DOHH2 (cell line): ENCODE data around the gene VPS37C.

Experiments
- H3F3A ChIP-seq: fragments of 200-600 bp; sonication (generic), shearing (Covaris generic); 2 replicates; pipeline ENCODE4 v1.6.0; 2016; ENCODE audit warnings: antibody characterized with exemption, mild to moderate bottlenecking; ENCODE audit not compliant: control insufficient read depth, insufficient read depth
- H3K27ac ChIP-seq: fragments of 200-600 bp; sonication (generic); 2 replicates; pipeline ENCODE4 v1.5.1; 2014; ENCODE audit warnings: low read depth, mild to moderate bottlenecking, low read length, moderate library complexity
- H3K27me3 ChIP-seq: fragments of 200-600 bp; sonication (generic); 2 replicates; pipeline ENCODE4 v1.6.1; 2014; ENCODE audit warnings: mild to moderate bottlenecking, low read length, mixed read lengths; ENCODE audit not compliant: control insufficient read depth
- H3K36me3 ChIP-seq: fragments of 200-600 bp; sonication (generic); 2 replicates; pipeline ENCODE4 v1.6.1; 2014; ENCODE audit warnings: mild to moderate bottlenecking, low read length, moderate library complexity, mixed read lengths; ENCODE audit not compliant: control insufficient read depth
- H3K4me1 ChIP-seq: fragments of 200-600 bp; sonication (generic); 2 replicates; pipeline ENCODE4 v1.6.1; 2014; ENCODE audit warnings: mild to moderate bottlenecking, low read length, mixed read lengths; ENCODE audit not compliant: control insufficient read depth
- H3K4me2 ChIP-seq: fragments of 200-600 bp; sonication (generic); 2 replicates; pipeline ENCODE4 v1.6.0; 2014; ENCODE audit warnings: mild to moderate bottlenecking, low read length, moderate library complexity
- H3K4me3 ChIP-seq: fragments of 200-600 bp; sonication (generic); 2 replicates; pipeline ENCODE4 v1.5.1; 2014; ENCODE audit warnings: mild to moderate bottlenecking, low read length, mixed read lengths
- H3K79me2 ChIP-seq: fragments of 200-600 bp; sonication (generic); 2 replicates; pipeline ENCODE4 v1.6.1; 2014; ENCODE audit warnings: mild to moderate bottlenecking, low read length, mixed read lengths; ENCODE audit not compliant: control insufficient read depth
- H3K9me2 ChIP-seq: fragments of 200-600 bp; sonication (generic); replicated peaks from 2 replicates; pipeline ENCODE4 v1.6.1; 2014; ENCODE audit warnings: mild to moderate bottlenecking, low read length, mixed read lengths; ENCODE audit not compliant: control insufficient read depth
- H3K9me3 ChIP-seq: fragments of 200-600 bp; sonication (generic); 2 replicates; pipeline ENCODE4 v1.6.1; 2014; ENCODE audit warnings: antibody characterized with exemption, low read length, mixed read lengths; ENCODE audit not compliant: control insufficient read depth, insufficient read depth
- H4K20me1 ChIP-seq: fragments of 200-600 bp; sonication (generic); 2 replicates; pipeline ENCODE4 v1.6.0; 2014; ENCODE audit warnings: low read depth, mild to moderate bottlenecking, antibody characterized with exemption, low read length, moderate library complexity; ENCODE audit not compliant: control insufficient read depth, insufficient read depth
- EZH2phosphoT487 ChIP-seq: fragments of 200-600 bp; sonication (generic); IDR thresholded peaks from 2 replicates; pipeline ENCODE4 v1.6.1; 2017; ENCODE audit warnings: borderline replicate concordance, mild to moderate bottlenecking, antibody characterized with exemption, low read length, moderate library complexity, mixed read lengths
- TF ChIP-seq, protein P1 (sequence below): fragments of 200-600 bp; sonication (generic); IDR thresholded peaks from one replicate; pipeline ENCODE4 v1.5.1; 2014; ENCODE audit warnings: antibody characterized with exemption, mild to moderate bottlenecking, low read depth, low read length; ENCODE audit not compliant: poor library complexity, severe bottlenecking

Gene VPS37C

GRCh38 chr11:61118004-61118403, 43.2 kb downstream of the VPS37C start:
- H3K9me2 ChIP-seq: no peaks in the 10 kb centered on the region
- H4K20me1 ChIP-seq: no peaks in the 10 kb centered on the region
- H3K4me3 ChIP-seq: no peak overlapping the region
- H3K79me2 ChIP-seq: no peaks in the 10 kb centered on the region
- no peak overlapping the region for H3K27ac ChIP-seq
- no peaks in the 10 kb centered on the region for H3F3A ChIP-seq
- TF ChIP-seq, protein P1, sequence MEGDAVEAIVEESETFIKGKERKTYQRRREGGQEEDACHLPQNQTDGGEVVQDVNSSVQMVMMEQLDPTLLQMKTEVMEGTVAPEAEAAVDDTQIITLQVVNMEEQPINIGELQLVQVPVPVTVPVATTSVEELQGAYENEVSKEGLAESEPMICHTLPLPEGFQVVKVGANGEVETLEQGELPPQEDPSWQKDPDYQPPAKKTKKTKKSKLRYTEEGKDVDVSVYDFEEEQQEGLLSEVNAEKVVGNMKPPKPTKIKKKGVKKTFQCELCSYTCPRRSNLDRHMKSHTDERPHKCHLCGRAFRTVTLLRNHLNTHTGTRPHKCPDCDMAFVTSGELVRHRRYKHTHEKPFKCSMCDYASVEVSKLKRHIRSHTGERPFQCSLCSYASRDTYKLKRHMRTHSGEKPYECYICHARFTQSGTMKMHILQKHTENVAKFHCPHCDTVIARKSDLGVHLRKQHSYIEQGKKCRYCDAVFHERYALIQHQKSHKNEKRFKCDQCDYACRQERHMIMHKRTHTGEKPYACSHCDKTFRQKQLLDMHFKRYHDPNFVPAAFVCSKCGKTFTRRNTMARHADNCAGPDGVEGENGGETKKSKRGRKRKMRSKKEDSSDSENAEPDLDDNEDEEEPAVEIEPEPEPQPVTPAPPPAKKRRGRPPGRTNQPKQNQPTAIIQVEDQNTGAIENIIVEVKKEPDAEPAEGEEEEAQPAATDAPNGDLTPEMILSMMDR: no peak
- no peak for TF ChIP-seq EZH2phosphoT487
- no peaks in the 10 kb centered on the region for H3K27me3 ChIP-seq
- H3K4me2 ChIP-seq: no peak overlapping the region
- no peaks in the 10 kb centered on the region for H3K36me3 ChIP-seq
- peaks cover 14% of the 10 kb centered on the region for H3K4me1 ChIP-seq
- H3K9me3 ChIP-seq: no peaks in the 10 kb centered on the region

DNA sequence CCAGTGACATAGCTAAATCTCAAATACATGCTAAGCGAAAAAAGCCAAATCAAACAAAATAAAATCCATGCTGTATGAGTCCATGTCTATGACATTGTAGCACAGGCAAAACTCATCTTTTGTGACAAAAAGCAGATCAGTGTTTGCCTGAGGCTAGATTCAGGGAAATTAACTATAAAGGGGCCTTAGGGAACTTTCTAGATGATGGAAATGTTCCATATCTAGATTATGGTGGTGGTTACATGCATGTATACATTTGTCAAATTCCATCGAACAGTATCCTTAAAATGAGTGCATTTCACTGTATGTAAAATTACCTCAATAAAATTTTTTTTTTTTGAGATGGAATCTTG, 44.1 kb downstream of the VPS37C start:
- H3K9me3 ChIP-seq: no peaks in the 10 kb centered on the region
- no peaks in the 10 kb centered on the region for H3K27me3 ChIP-seq
- no peaks in the 10 kb centered on the region for H3K9me2 ChIP-seq
- no peaks in the 10 kb centered on the region for H3F3A ChIP-seq
- H3K27ac ChIP-seq: no peak overlapping the region
- H4K20me1 ChIP-seq: no peaks in the 10 kb centered on the region
- no peak overlapping the region for H3K4me3 ChIP-seq
- H3K36me3 ChIP-seq: no peaks in the 10 kb centered on the region
- H3K4me1 ChIP-seq: peaks cover 14% of the 10 kb centered on the region
- H3K4me2 ChIP-seq: no peak overlapping the region
- H3K79me2 ChIP-seq: no peaks in the 10 kb centered on the region
- no peak for TF ChIP-seq EZH2phosphoT487
- TF ChIP-seq, protein P1: no peak

DNA sequence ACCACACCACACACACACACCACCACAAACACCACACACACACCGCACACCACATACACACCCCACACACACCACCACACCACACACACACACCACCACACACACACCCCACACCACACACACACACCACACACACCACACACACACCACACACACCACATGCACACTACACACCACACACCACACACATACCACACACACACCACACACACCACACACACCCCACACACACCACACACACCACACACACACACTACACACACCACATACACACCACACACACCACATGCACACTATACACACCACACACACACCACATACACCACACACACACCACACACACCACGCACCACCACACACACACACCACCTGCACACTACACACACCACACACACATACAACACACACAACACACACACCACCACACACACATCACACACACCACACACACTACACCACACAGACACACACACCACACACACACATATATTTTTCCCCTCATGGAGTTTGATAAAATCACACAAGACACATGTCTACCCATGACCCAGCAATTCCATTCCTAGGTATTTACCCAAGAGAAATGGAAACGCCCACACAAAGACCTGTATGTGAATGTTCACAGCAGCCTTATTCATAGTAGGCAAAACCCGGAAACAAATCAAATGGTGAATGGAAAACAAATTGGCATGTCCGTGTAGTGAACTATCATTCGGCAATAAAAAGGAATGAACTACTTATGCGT, 44.6 kb downstream of the VPS37C start:
- Histone ChIP-seq H3K27ac (no peak overlapping the region), H3K4me2 (no peak overlapping the region), H3K4me3 (no peak overlapping the region), H3K9me3 (no peaks in the 10 kb centered on the region), H4K20me1 (no peaks in the 10 kb centered on the region), H3K79me2 (no peaks in the 10 kb centered on the region), H3K36me3 (no peaks in the 10 kb centered on the region), H3K4me1 (peaks cover 14% of the 10 kb centered on the region), H3K9me2 (no peaks in the 10 kb centered on the region), H3F3A (no peaks in the 10 kb centered on the region), H3K27me3 (no peaks in the 10 kb centered on the region)
- TF ChIP-seq, protein P1: no peak
- TF ChIP-seq EZH2phosphoT487: no peak
